GM21390 (cell line): ENCODE measurements around the gene SEC11A.

Experiments
- ATAC-seq: cut with Tn5 transposase; IDR thresholded peaks from one replicate; pipeline ENCODE4 v1.9.1; 2021; ENCODE audit not compliant: unreplicated experiment

SEC11A gene

DNA sequence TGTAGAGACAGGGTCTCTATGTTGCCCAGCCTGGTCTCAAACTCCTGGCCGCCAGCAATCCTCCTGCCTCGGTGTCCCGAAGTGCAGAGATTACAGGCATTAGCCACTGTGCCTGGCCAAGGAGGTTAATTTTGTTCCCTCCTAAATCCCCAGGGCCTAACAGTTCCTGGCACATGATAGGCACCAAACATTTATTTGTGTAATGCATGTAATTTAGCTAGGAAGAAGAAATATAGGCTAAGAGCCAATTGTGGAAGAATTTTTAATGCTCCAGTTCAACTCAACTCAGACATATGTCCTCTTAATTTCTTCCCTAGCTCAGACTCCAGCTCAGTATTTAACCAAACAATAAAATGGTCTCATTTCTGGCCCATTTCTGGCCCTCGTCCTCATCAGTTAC lies 24.8 kb upstream of the SEC11A start:
- ATAC-seq, result no peak

GRCh38 chr15:84737005-84737404 lies 21.1 kb upstream of the SEC11A start:
- ATAC-seq, result no peak

GRCh38 chr15:84736375-84736774 lies 20.4 kb upstream of the SEC11A start:
- ATAC-seq, result peak; percentile 62

DNA sequence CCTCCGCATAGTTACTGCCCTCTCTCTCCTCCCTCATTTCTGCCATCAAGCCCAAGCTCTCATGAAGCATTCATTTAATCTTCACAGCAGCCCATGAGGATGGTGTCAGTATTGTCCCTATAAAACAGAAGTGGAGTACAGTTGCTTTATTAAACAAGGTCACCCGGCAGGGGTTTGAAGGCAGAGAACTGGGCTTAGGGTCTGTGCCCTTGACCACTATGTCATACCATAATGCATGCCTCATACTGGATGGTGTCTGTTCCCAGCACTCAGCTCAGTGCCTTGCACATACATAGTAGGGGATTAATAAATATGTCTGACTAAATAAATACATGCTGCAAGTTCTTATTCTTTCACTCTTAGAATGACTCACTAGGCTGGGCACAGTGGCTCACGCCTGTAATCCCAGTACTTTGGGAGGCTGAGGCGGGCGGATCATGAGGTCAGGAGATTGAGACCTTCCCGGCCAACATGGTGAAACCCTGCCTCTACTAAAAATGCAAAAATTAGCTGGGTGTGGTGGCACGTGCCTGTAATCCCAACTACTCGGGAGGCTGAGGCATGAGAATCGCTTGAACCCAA lies 19.6 kb upstream of the SEC11A start:
- peak; percentile 42 for ATAC-seq

GRCh38 chr15:84734794-84735479 lies 19.0 kb upstream of the SEC11A start:
- peak; percentile 57 for ATAC-seq

DNA sequence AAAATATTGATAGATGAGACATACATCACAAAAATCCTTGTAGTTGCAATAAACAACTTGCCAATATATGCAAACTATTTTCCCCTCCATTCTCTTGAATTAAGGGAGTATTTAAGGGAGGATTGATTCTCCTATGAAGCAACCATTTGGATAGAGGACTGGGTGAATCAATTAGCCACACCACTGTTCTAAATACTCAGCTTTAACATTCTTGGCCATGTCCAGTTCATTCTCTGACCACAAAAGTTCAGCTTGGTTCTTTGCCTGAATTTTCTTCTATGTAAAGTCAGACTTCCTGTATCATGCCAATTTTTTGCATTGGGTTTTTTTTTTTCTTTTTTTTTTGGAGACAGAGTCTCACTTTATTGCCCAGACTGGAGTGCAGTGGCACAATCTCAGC lies 15.8 kb upstream of the SEC11A start:
- ATAC-seq, result no peak

- no peak for ATAC-seq
Measured at GRCh38 chr15:84727429-84727828, 11.5 kb upstream of the SEC11A start.

DNA sequence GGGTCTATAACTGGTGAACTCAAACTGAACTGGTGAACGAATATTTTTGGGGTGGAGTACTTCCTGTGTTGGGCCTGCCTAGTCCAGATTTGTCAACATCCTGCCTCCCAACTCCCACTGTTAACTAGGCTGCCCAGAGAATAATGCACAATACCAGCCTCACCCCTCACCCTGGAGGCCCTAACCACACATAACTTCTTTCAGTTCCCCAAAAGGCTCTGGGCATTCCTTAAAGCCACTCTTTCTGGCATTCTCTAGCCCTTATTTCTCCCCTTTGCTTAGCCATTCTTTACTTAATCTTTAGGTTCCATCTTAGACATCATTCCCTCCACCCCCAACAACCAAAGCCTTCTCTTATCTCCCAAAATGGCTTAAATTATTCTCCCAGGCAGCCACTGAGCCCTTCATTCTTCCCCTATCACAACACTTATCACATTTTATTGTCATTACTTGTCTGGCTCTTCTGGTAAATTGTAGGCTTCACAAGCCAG lies 9.1 kb upstream of the SEC11A start:
- peak; percentile 69 for ATAC-seq

DNA sequence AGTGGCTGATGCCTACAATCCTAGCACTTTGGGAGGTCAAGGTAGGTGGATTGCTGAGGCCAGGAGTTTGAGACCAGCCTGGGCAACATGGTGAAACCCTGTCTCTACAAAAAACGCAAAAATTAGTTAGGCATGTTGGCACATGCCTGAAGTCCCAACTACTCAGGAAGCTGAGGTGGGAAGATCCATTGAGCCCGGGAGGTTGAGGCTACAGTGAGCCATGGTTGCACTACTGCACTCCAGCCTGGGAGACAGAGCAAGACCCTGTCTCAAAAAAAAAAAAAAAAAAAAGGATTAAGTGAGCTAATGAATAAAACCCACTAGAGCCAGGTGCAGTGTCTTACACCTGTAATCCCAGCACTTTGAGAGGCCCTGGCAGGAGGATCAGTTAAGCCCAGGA lies 6.7 kb upstream of the SEC11A start:
- ATAC-seq, result no peak

DNA sequence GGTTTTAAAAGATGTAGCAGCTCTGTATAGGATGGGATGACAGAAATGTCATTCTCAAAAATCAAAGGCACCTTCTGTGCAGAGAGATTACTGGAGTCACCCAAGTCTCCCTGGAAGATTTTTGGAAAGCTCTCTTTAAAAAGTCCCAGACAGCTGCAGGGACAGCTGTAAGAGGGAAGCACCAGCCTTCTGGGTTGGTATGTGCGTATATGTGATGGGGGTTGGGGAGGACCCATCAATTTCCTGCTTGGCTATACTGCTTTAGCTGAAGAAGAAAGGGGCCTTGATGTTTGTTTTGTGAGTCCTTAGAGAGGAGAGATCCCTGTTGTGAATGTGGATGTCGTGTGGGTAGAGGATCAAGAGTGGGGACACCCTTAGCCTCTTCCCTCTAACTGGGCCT lies 5.4 kb upstream of the SEC11A start:
- no peak for ATAC-seq

- ATAC-seq, result peak; percentile 3
Measured at GRCh38 chr15:84715441-84716035, 401 bp downstream of the SEC11A start.

- no peak for ATAC-seq
Measured at GRCh38 chr15:84714821-84715220, 1.1 kb downstream of the SEC11A start.

DNA sequence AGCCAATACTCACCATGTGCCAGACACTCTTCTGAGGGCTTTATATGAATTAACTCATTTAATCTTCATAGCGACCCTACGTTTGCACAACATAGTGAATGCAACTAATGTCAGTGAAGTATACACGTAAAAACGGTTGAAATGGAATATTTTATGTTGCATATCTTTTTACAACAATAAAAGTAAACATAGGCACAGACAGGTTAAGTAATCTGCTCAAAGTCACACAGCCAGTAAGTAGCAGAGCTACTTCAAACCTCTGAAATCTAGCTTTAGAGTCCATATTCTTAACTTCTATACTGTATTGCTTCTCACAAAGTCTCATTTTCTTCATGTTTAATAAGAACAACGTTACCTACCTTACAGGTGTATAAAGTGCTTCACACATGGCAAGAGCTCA lies 1.6 kb downstream of the SEC11A start:
- no peak for ATAC-seq

- no peak for ATAC-seq
Measured at GRCh38 chr15:84703808-84704207, 12.1 kb downstream of the SEC11A start.

GRCh38 chr15:84702961-84703482 lies 12.9 kb downstream of the SEC11A start:
- ATAC-seq, result no peak

GRCh38 chr15:84699538-84700191 lies 16.3 kb downstream of the SEC11A start:
- no peak for ATAC-seq

DNA sequence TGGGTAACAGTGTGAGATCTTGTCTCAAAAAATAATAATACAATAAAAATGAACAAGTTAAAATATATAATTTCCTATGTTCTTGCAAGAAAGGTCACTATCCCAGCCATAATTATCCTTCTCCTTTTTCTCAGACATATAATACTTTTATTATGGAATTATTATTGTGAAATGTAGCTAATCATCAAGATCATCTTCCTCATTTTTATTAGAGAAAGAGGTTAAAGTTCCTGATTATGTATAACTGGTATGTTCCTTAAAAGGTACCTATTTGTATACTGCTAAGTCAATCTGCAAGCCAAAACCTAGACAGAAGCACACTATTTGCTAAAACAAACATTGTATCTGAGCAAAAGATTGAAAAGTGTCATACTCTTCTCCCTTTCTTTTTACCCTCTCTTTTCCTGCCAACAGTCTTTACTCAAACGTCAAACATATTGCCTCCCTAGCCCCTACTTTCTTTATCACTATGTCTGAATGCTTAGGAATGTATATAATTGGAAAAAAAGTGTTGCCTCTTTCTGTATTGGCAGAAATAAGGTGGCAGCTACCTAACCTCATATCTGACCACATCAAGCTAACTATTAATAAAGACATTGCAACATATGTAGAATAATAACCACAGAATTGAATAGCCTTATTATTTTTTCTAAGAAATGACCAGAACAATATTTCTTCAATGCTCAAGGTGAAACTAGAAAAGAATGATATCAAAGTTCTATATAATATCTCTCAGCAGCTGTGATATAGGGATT lies 18.5 kb downstream of the SEC11A start:
- ATAC-seq, result no peak

DNA sequence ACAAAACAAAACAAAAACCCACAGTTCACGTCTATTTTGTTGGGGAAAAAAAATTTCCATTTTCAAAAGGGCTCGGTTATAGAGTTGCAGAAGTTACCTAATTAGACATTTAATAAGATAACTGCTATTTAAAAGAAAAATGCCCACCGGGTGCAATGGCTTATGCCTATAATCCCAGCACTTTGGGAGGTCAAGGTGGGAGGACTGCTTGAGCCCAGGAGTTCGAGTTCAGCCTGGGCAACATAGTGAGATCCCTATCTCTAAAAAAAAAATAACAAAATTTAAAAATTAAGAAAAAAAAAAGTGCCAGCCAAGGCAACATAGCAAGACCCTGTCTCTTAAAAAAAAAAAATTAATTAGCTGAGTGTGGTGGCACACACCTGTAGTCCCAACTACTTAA lies 19.2 kb downstream of the SEC11A start:
- ATAC-seq, result no peak

DNA sequence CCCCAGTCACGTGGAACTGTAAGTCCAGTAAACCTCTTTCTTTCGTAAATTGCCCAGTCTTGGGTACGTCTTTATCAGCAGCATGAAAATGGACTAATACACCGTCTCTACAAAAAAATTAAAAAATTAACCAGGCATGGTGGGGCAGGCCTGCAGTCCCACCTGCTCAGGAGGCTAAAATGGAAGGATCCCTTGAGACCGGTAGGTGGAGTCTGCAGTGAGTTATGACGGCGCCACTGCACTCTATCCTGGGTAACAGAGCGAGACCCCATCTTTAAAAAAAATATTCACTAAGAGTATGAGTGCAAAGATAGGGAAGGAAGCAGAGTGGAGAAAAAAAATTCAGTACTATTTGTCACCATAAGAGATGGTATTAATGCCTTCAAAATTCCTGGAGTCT lies 25.6 kb downstream of the SEC11A start:
- ATAC-seq, result no peak

GRCh38 chr15:84689858-84690257 lies 26.1 kb downstream of the SEC11A start:
- ATAC-seq, result no peak

DNA sequence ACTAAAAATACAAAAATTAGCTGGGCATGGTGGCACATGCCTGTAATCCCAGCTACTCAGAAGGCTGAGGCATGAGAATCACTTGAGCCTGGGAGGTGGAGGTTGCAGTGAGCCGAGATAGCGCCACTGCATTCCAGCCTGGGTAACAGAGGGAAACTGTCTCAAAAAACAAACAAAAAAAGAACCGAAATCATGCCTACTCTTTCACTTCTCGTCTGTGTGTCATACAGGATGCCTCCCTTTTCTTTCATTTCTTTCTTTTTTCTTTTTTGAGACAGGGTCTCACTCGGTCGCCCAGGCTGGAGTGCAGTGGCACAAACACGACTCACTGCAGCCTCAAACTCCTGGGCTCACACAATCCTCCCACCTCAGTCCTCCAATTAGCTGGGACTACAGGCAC lies 29.5 kb downstream of the SEC11A start:
- ATAC-seq, result peak; percentile 49
